ENCODE measurements around the gene MOSPD2.

The MOSPD2 gene

GRCh38 chrX:14926471-14926870 is 53.2 kb downstream of the MOSPD2 start:
- no peaks in the 10 kb centered on the region for H4K20me1 ChIP-seq (ENCODE audit: insufficient read depth, low read length)
- H3K4me2 ChIP-seq (ENCODE audit: insufficient read depth, low read length) = no peak overlapping the region
- H3K27ac ChIP-seq (ENCODE audit: low read length) = no peak overlapping the region
- no peaks in the 10 kb centered on the region for H3K36me3 ChIP-seq (ENCODE audit: insufficient read depth, low read length)
- no peaks in the 10 kb centered on the region for H3K79me2 ChIP-seq (ENCODE audit: insufficient read depth, low read length)
- H3K4me3 ChIP-seq (ENCODE audit: low read depth in 1 of 2, low read length in 2 of 2) = no peak overlapping the region
- H2AFZ ChIP-seq (ENCODE audit: low read depth, low read length) = no peak overlapping the region
- no peaks in the 10 kb centered on the region for H3K27me3 ChIP-seq (ENCODE audit: insufficient read depth, low read length, poor library complexity)
- ATAC-seq (ENCODE audit: insufficient read depth, low read depth) (no peak), DNase-seq (no peak)
- TF ChIP-seq CTCF (IDR thresholded peaks at IDR 0.05; ENCODE audit: borderline replicate concordance, extremely low read depth, low read length, poor library complexity, severe bottlenecking) (no peak), EZH2 (IDR thresholded peaks at IDR 0.05; ENCODE audit: borderline replicate concordance, low read depth, low read length, severe bottlenecking) (no peak)
- H3K4me1 ChIP-seq (ENCODE audit: insufficient read depth, low read length) = no peaks in the 10 kb centered on the region
- H3K9ac ChIP-seq (ENCODE audit: low read depth, low read length) = no peak overlapping the region
- H3K9me3 ChIP-seq (ENCODE audit: insufficient read depth, low read length, severe bottlenecking) = no peaks in the 10 kb centered on the region

GRCh38 chrX:14927401-14927800 is 54.2 kb downstream of the MOSPD2 start:
- Histone ChIP-seq H3K9ac (ENCODE audit: low read depth, low read length) (no peak overlapping the region), H2AFZ (ENCODE audit: low read depth, low read length) (no peak overlapping the region), H3K9me3 (ENCODE audit: insufficient read depth, low read length, severe bottlenecking) (no peaks in the 10 kb centered on the region), H3K79me2 (ENCODE audit: insufficient read depth, low read length) (no peaks in the 10 kb centered on the region), H3K4me1 (ENCODE audit: insufficient read depth, low read length) (no peaks in the 10 kb centered on the region), H3K36me3 (ENCODE audit: insufficient read depth, low read length) (no peaks in the 10 kb centered on the region), H3K4me3 (ENCODE audit: low read depth in 1 of 2, low read length in 2 of 2) (no peak overlapping the region), H4K20me1 (ENCODE audit: insufficient read depth, low read length) (no peaks in the 10 kb centered on the region), H3K27ac (ENCODE audit: low read length) (no peak overlapping the region), H3K27me3 (ENCODE audit: insufficient read depth, low read length, poor library complexity) (no peaks in the 10 kb centered on the region), H3K4me2 (ENCODE audit: insufficient read depth, low read length) (no peak overlapping the region)
- no peak for DNase-seq
- ATAC-seq (ENCODE audit: insufficient read depth, low read depth) = no peak
- TF ChIP-seq CTCF (IDR thresholded peaks at IDR 0.05; ENCODE audit: borderline replicate concordance, extremely low read depth, low read length, poor library complexity, severe bottlenecking) (no peak), EZH2 (IDR thresholded peaks at IDR 0.05; ENCODE audit: borderline replicate concordance, low read depth, low read length, severe bottlenecking) (no peak)

- no peak overlapping the region for H3K4me2 ChIP-seq (ENCODE audit: insufficient read depth, low read length)
- no peaks in the 10 kb centered on the region for H3K36me3 ChIP-seq (ENCODE audit: insufficient read depth, low read length)
- no peak for ATAC-seq (ENCODE audit: insufficient read depth, low read depth)
- no peak for DNase-seq
- no peaks in the 10 kb centered on the region for H4K20me1 ChIP-seq (ENCODE audit: insufficient read depth, low read length)
- no peaks in the 10 kb centered on the region for H3K79me2 ChIP-seq (ENCODE audit: insufficient read depth, low read length)
- no peak overlapping the region for H3K27ac ChIP-seq (ENCODE audit: low read length)
- no peaks in the 10 kb centered on the region for H3K27me3 ChIP-seq (ENCODE audit: insufficient read depth, low read length, poor library complexity)
- no peak overlapping the region for H3K4me3 ChIP-seq (ENCODE audit: low read depth in 1 of 2, low read length in 2 of 2)
- no peaks in the 10 kb centered on the region for H3K4me1 ChIP-seq (ENCODE audit: insufficient read depth, low read length)
- H2AFZ ChIP-seq (ENCODE audit: low read depth, low read length) = no peak overlapping the region
- H3K9ac ChIP-seq (ENCODE audit: low read depth, low read length) = no peak overlapping the region
- TF ChIP-seq EZH2 (IDR thresholded peaks at IDR 0.05; ENCODE audit: borderline replicate concordance, low read depth, low read length, severe bottlenecking) (no peak), CTCF (IDR thresholded peaks at IDR 0.05; ENCODE audit: borderline replicate concordance, extremely low read depth, low read length, poor library complexity, severe bottlenecking) (no peak)
- H3K9me3 ChIP-seq (ENCODE audit: insufficient read depth, low read length, severe bottlenecking) = no peaks in the 10 kb centered on the region
Observed at GRCh38 chrX:14930663-14931062, 57.4 kb downstream of the MOSPD2 start.

GRCh38 chrX:14932136-14932535 is 58.9 kb downstream of the MOSPD2 start:
- ATAC-seq (ENCODE audit: insufficient read depth, low read depth) (no peak), DNase-seq (no peak)
- no peak overlapping the region for H3K27ac ChIP-seq (ENCODE audit: low read length)
- no peak for TF ChIP-seq CTCF (IDR thresholded peaks at IDR 0.05; ENCODE audit: borderline replicate concordance, extremely low read depth, low read length, poor library complexity, severe bottlenecking)
- no peak for TF ChIP-seq EZH2 (IDR thresholded peaks at IDR 0.05; ENCODE audit: borderline replicate concordance, low read depth, low read length, severe bottlenecking)
- no peaks in the 10 kb centered on the region for H3K9me3 ChIP-seq (ENCODE audit: insufficient read depth, low read length, severe bottlenecking)
- no peaks in the 10 kb centered on the region for H3K36me3 ChIP-seq (ENCODE audit: insufficient read depth, low read length)
- H3K79me2 ChIP-seq (ENCODE audit: insufficient read depth, low read length) = no peaks in the 10 kb centered on the region
- H4K20me1 ChIP-seq (ENCODE audit: insufficient read depth, low read length) = no peaks in the 10 kb centered on the region
- H3K4me3 ChIP-seq (ENCODE audit: low read depth in 1 of 2, low read length in 2 of 2) = no peak overlapping the region
- no peaks in the 10 kb centered on the region for H3K4me1 ChIP-seq (ENCODE audit: insufficient read depth, low read length)
- H3K4me2 ChIP-seq (ENCODE audit: insufficient read depth, low read length) = no peak overlapping the region
- no peaks in the 10 kb centered on the region for H3K27me3 ChIP-seq (ENCODE audit: insufficient read depth, low read length, poor library complexity)
- H3K9ac ChIP-seq (ENCODE audit: low read depth, low read length) = no peak overlapping the region
- no peak overlapping the region for H2AFZ ChIP-seq (ENCODE audit: low read depth, low read length)
